Stimulated activated CD8-positive, alpha-beta memory T cell treated with anti-CD3 and anti-CD28 coated beads, Interleukin-7, amount 100 ng/mL, for 4 hours (primary cell): ENCODE measurements around the gene TBX3.

Experiments used
- DNase-seq, 2 donors: peaks; one replicate each; pipeline ENCODE4 v3.0.0-alpha.2; 2020; ENCODE audit warnings: low read depth in 2 of 2

TBX3 gene

DNA sequence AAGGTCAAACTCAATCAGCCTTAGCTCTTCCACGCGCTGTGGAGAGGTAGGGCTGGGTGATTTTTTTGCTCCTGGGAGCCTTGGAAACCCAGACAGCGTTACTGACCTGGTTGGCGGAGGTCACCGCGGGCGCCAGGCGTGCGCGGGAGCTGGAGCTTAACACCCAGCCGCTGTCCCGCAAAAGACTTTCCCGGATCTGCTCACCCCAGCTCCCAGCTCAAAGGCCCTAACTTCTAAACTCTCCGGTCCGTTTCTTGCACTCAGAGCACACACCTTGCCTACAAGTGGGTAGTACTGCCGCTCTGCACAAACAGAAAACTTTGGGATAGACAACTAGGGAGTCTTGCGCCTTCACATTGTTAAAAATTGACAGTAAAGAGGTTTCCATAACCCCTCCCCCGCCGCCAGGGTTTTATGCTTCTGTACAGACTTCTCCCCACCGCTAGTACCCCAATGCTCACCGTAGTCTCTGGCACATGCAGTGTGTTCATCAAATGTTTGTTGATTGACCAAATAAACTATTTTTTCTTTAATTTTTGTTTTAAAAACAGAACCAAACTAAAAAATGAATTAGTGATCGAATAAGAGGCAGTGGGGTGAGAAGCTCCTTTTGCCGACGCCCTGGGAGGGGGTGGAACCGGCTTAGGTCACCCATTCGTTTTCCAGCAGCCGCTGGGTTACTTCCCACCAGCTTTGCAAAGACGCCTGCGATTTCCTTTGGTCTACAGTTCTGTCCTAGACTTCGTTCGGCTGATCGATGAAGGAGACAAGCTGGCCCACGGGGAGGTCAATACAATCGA is 12.7 kb upstream of the TBX3 start:
- no peak for DNase-seq

DNA sequence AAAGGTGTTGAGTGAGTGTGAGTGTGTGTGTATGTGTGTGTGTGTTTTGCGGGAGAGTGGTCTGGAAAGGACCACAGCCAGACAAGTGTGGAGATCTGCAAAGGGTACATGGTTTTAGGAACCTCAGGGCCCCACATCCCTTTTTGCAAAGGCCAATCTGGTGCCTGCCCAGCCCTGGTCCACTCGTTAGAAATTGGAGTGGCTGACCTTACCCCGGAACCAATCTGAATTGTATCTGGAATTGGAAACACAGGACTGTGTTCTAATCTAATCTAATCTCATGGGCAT is 11.3 kb upstream of the TBX3 start:
- no peak for DNase-seq

DNA sequence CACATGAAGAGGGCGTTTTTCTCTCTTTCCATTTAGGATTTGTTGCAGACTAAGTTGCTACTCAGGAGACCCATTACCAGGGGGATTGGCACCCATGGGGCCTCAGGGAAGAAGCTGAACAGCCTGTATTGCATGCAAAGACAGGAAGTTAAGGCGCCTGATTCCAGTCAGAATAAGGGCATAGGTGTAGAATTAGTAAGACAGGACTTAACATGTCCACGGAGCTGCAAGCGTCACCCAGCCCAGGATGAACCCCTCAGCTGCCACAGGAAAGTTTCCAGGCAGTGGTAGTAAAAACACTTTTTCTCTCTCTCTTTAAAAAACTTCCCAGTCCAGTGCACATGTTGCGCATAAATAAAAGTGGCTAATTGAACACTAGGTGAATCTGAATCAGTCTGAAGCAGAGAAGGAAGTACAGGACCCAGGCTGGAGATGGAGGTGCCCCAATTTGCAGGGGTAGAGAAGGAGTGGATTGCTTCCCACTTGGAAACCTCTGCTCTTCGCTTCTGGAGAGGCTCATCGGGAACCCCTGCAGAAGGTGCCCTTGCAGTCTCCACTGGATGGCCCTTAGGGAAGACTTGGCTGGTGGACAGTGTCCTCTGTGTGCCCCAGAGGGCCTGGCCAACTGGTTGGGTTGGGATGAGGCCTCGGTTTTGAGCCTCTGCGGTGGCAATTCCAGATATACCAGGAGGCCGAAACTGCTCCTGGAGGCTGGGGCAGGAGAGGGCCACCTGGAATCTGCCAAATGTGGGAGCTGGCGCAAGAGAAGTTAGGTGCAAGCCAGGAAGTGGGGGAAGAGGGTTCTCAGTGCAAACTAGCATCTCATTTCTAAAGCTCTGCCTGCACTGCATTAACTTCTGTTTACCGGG is 10.7 kb upstream of the TBX3 start:
- no peak for DNase-seq

DNA sequence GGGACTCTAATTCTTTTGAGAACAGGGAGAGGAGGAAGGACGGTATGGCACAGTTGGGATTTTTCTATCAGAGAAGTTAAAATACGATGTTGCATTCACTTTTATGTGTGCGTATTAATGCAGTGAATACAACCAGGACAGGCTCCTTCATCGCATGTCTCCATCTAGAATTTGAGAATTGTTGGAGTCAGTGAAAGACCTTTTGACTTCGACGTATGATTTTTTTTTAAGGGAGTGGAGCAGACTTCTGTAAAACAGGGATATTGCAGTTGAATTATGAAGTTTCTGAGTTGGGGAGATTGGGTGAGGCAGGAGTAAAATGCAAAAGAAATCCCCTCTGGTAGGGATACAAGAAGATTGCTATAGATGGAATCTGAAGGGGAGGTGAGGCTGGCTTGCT is 9.6 kb upstream of the TBX3 start:
- no peak for DNase-seq

DNA sequence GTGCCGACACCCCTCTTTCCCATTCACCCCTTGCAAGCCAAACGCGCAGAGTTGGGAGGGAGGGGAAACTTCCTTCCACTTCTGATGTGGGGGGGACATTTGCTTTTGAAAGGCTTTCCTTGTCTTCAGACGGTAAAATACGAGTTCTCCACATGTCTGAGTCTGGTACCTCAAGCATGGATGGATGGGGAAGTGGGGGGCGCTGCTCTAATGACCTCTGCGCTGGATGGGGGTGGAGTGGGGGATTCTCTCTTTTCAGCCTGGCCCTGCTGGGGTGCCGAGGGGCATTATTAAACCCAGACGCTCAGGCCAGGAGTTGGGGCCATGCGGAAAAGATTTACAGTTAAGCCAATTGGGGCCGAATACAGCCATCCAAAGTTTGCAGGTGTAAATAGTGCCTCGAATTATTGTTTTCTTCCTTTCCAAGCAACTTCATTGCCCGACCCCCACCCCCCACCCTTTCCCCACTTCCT is 9.1 kb upstream of the TBX3 start:
- DNase-seq, result no peak

DNA sequence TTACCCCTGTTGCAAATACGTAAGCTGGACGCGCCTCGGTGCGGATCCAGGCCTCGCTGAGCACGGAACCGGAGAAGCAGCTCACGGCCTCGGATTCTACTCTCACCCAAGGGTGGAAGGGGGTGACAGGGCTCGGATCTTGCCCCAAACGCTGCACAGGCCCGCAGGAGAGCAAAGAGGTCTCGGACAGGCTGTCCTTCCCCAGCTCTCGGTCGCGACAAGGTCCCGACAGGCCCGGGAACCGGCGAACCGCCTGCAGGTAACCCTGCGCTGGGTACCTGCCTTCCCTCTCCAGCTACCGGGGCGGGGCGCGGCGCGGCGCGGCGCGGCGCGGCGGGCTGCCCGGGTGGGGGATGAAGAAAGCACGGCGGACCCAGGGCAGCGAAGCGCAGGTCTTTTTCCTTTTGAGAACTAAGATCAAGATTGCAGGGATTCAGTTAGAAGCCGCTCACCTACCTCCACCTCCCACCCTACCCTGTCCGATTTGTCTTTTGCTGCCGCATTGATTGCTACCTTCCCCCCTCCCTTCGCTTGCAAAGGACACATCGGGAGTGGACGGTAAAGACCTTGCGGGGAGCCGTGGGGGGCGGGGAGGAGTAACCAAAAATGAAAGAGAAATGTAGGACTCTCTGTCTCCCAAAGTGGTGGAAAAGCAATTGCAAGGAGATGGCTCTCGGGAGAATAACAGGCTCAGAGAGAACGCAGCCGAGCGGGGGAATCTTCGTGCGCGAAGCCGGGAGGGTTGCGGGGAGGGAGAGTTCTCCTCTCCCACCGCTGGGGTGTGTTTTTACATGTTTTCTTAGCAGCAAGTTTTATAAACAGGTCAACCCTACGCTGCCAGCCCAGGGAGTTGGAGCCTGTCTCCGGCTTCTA is 8.4 kb upstream of the TBX3 start:
- no peak for DNase-seq

DNA sequence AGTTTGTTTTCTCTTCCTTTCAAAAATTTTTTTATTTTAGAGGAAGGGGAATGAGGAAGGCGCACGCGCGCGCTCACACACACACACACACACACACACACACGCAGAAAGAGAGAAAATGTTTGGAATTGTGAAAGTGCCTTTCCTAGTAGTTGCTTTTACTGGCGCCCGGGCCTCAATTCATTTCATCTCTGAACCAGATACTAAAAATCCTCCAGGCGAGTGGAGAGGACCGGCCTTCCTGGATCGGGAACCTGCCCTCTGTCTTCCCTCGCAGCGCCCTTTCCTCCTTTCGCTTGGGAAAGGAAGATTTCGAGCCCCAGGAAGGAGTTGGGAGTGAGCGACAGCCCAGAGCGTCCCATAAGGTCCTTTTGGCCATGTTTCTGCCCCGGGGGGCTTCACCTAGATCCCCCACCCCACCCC is 7.8 kb upstream of the TBX3 start:
- no peak for DNase-seq

DNA sequence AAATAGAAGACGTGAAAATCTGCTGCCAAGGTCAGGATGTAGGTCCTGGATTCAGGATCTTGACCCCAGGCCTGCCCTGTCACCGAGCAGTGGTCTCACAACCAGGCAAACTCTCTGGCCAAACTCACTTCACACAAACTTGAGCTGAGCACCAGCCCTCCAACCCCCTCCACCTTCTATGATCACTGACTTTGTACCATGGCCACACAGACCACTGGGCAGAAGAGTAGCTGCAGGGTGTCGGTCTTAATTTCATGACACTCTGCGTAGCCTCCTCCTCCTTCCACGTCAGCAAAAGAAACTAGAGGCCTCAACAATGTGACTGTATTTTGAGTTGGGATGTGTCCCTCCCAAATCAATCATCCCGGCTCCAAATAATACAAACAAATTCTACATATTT is 7.2 kb upstream of the TBX3 start:
- no peak for DNase-seq

DNA sequence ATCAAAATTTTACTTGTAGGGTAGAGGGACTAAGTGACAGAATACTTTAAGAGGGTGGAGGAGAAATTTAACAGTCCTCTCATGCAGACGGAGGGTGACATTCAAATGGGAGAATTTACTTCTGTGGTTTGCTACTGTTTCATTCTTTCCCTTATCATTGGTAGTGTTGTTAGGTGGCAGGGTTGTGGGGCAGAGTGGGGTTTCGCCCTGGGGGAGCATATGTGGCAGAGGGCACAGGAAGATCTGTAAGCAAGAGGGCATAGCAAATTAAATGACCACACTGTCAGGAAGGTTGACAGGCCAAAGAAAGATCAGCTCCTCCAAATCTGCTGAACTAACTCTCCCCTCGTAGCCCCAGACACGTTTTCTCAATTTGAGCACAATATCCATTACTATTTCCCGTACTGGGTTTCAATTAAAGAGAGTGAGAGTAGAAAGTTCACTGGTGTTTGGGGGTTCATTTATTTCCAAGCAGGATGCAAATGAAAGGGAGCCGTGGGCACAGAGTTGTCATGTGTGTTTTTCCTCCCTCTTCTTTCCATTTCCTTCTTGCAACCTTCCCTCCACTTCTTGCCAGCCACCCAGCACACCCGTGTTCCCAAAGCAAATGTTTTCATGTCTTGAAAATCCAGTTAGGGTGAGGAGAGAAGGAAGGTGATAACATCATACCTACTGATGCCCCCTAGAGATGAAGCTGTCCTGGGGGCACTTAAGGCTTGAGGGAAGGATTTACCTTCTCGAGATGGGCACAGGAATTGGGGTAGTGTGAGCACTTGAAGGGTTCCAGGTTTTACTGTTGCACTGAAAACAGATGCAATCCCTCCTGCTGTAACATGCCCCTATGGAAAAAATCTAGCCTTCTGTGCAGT is 6.5 kb upstream of the TBX3 start:
- no peak for DNase-seq

DNA sequence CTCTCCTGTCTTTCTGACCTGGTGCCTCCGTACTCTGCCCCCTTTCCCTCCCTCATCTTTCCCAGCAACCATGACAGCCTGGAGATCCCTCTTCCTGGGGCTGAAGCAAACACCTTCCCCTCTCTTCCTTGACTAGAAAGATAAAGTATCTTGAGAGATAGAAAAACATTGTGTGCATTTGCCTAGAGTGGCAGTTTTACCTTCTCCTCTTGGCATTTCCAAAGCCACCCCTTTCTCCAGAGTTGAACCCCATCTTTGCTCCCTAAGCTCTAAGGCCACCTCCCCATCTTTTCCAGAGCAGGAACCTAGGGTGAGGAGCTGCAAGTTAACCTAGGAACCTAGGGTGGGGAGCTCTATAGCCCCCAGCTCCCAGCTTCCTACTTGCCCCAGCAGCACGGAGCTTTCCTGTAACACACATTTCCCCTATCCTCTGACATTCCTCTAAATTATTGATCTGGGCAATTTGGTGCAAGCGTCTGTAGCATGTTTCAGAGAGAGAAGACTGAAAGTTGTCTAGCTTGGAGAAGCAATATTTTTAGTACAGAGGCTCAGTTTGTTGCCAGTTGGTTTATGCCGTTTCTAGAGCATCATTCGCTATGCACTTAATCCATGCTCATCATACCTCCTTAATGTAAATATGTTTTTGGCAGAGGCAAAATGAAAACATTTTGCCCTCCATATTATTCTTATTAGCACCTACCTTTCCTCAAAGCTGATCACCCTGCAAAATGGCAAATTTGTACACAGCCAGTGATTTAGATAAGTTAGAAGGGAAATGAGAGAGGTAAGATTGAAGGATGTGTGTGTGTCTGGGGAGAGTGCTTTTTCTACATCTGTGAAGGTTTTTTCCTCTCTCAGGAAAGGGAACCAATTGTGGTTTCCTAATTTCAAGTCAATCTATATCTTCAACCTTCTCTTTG is 5.4 kb upstream of the TBX3 start:
- no peak for DNase-seq

DNA sequence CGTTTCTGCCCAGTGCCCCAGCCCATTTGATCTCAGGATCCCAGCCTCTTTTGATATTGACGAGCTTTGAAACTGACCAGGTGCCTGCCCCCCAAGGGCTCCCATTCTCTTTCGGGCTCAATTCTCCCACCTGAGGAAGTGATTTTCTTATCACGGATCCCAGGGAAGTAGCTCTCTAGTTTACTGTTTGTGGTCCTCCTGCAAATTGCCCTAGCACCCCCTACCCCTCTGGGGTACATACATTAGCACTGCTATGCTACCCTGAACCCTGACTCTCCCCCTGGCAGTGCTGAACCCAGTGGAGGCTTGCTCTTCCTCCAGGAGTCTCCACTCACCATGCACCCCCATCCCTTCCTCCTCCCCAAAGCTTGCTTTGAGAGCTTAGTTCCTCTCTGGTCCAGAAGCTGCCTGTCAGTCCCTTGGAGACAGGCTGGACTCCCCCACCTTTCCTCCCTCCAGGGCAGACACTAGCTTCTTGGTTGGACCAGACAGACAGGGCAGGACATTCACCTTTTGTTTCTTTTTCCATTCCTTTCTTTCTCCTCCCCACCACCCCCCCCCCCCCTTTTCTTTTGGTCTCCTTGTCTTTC is 4.4 kb upstream of the TBX3 start:
- DNase-seq, result no peak

DNA sequence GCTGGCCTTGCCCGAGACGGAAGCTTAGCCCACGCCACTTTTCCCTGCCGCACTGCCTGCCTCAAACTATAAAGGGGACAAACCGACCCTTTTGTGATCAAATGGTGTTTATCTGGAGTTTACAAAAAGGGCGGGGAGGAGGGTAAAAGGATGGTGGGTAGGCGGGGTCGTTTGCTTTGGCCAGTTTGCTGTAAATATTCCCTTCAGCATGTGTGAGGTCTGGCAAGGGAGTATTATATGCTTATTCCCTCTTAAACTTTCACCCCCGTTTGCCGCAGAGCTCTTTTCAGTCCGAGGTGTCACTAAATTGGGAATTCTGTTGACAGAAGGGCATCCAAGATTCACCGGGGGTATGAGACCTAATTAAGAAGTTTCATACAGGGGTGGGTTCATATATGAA is 3.8 kb upstream of the TBX3 start:
- no peak for DNase-seq

DNA sequence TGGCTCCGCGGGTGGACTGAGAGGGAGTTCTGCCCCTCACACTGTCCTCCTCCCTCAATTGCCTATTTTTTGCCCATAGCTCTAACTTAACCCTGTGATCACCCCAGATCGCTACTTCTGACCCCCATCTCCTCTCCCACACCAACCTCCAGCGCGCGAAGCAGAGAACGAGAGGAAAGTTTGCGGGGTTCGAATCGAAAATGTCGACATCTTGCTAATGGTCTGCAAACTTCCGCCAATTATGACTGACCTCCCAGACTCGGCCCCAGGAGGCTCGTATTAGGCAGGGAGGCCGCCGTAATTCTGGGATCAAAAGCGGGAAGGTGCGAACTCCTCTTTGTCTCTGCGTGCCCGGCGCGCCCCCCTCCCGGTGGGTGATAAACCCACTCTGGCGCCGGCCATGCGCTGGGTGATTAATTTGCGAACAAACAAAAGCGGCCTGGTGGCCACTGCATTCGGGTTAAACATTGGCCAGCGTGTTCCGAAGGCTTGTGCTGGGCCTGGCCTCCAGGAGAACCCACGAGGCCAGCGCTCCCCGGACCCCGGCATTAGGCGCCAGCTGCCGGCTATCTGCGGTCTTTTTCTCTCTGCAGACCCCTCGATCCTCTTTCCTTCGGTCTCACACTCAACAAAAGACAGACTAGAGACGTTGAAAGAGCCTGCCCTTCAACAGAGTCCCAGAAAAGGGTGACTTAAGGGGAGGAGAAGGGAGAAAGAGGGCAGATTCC is 3.0 kb upstream of the TBX3 start:
- no peak for DNase-seq

DNA sequence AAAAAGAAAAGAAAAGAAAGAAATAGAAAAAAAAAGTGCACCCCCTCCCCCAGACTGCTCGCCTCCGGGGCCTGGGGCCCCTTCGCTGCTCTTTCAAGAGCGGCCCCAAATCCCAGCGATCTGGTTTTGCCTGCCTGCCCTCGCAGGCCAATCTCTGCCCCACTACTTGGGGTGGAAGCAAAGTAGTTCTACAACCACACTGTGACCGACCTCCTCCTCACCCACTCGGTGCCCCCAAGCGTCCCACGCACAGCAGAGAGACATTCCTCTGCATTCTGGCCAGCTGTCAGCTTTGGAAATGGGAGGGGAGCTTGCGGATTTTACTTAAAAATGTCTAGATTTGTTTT is 2.4 kb upstream of the TBX3 start:
- no peak for DNase-seq

DNA sequence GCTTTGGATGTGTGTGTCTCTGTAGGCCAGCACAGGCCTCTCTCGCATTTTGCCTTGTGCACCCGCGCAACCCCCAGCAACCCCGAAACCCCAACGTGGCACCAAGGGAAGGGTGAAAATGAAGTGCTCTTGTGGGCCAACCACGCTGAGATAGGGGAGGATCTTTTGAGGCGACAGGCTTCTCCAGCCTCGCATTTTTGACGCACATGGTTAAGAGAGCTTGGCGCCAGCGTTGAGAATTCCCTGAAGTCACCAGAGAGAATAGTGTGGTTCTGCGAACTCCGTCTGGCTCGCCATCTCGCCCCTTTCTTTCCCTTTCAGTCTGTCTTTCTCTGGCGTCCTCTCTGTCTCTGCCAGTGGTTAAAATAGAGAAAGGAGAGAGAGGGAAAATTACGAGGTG is 1.9 kb upstream of the TBX3 start:
- no peak for DNase-seq

DNA sequence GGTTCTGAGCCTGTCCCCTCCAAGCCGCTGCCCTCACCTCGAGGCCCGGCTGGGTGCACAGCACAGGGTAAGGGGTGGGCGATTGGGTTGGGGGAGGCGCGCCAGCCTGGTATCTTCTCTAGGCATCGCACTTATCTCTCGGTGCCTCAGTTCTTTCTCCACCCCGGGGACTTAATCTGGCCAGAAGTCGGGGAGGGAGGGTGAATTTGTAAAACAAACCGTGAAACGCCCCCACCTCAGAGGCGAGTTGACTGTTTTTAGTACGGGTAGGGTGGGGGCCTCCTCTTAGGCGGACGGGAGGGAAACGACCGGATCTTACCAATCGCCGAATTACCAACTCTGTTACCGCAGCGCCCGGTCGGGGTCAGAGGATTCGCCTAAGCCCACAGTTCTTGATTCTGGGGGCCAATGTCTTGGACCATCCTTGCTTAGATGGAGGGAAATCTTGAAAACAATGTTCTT is 1.4 kb upstream of the TBX3 start:
- DNase-seq, result no peak

DNA sequence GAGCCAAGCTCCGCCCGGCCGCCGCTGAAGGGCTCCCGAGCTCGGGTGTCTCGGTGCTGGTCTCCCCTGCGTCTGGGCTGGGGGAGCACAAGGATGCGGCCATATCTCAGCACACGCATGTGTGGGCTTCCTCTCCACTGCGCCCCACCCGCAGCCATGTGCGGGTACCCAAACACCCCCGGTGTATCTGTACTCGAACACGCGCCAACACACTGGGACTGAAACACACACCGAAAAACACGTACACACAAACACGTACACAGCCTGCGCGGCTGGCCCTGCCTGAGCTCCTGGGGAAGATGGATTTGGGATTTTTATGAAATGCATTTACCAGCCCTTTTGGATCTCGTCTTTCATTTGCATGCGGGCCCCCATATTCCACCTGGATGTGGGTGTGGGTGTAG is 897 bp upstream of the TBX3 start:
- DNase-seq, result no peak

DNA sequence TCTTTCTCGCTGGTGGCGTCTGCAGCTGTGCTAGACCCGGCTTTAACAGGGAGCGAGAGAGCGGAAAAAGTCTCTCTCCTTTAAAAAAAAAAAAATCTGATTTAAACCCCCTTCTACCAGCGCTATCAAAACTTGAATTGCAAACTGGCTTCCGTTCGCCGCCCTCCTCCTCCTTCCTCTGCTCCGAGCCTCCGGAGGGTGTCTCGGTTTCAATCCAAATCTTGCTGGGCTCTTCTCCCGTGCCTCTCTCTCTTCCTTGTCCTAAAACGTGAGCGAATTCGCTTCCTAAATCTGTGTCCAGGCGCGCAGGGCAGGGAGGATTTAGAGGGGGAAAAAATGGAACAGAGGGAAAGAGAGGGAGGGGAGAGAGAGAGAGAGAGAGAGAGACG is 272 bp downstream of the TBX3 start:
- DNase-seq, result no peak
